GM12874 (cell line): ENCODE data around the gene EPHA3.

ENCODE experiments used
- CTCF ChIP-seq: IDR thresholded peaks from 2 replicates; pipeline ENCODE4 v1.5.1; 2011; ENCODE audit warnings: low read depth, mild to moderate bottlenecking, control low read depth, low read length, moderate library complexity; ENCODE audit not compliant: insufficient read depth

The EPHA3 gene

GRCh38 chr3:89287902-89288508 is 180.6 kb downstream of the EPHA3 start:
- no peak for TF ChIP-seq CTCF

GRCh38 chr3:89289574-89290190 is 182.3 kb downstream of the EPHA3 start:
- no peak for TF ChIP-seq CTCF

GRCh38 chr3:89297199-89297598 is 189.8 kb downstream of the EPHA3 start:
- TF ChIP-seq CTCF: no peak

GRCh38 chr3:89300526-89300925 is 193.1 kb downstream of the EPHA3 start:
- TF ChIP-seq CTCF: no peak

GRCh38 chr3:89300981-89301380 is 193.6 kb downstream of the EPHA3 start:
- TF ChIP-seq CTCF: no peak

GRCh38 chr3:89303701-89304100 is 196.3 kb downstream of the EPHA3 start:
- TF ChIP-seq CTCF: no peak

- TF ChIP-seq CTCF: no peak
These were observed 199.1 kb downstream of the EPHA3 start for GRCh38 chr3:89306540-89306939.
